Measurements from ENCODE around the gene FAM170A.

Gene FAM170A

DNA sequence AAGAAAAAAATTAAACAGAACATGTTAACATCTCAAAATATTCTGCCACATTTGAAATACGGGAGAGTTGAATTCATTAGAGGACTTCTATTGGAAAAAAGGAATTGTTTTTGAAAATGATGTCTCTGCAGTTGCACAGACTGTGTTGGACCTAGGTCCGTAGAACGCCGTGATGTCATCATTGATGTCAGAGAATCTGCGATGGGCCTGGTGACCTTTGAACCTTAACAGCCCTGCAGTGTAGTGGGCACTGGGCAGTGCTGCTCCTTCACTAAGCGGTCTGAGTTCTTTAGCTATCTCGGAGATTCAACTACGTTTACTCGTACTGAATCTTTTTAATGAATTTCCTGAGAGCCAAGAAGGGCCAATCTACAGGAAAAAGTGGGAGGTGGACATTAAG, at the start of gene FAM170A:
TSS of gene FAM170A (plus strand) at position 220 of the 400 bp plus-strand sequence. CDS start 211 bp downstream, outside the sequence.
- no peak for DNase-seq

- DNase-seq = no peak
These were observed 46.4 kb upstream of the FAM170A start for GRCh38 chr5:119582987-119583386.

GRCh38 chr5:119583684-119584083, 45.7 kb upstream of the FAM170A start:
- no peak for DNase-seq

GRCh38 chr5:119596046-119596445, 33.3 kb upstream of the FAM170A start:
- no peak for DNase-seq

DNA sequence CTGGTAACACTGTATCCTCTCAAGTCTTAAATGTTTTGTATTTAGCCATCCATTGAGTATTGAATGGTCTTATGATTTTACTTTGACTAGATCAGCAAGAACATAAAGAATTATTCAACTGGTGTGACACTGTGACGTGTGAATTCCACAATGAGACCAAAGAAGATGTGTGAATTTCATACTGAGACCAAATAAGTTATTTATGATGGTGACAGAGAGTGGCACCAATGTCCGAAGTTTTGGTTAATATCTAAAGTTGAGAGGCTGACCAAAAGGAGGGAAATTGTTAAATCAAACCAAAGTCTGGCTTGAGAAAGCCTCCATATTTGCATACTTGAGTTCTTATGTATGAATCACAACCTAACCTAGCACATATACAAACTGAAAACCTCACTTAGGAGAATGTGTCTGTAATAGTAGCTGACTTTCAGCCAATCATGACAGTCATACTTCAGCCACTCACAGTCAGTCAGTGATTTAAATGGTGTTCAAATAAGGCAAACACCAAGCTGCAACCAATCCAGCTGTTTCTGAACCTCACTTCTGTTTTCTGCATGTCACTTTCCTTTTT, 31.5 kb upstream of the FAM170A start:
- DNase-seq = no peak

DNA sequence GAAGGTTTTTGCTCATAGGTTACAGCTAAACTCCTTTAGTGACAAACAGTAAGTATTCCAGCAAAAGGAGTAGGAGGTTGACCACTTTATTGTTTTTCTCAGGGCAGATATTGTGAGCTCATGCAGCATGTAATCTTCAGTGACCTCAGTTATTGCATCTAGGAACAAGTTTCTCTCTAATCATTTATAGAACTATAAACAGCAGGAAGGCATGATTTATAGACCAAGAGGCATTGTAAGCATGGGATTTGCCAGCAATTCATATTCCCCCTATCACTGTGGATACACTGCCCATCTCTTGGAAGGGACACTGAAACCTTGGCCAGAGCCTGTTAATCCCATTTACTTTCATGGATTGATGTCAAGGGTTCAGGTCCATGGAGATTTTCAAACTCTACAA, 15.4 kb upstream of the FAM170A start:
- DNase-seq = no peak

- no peak for DNase-seq
These were observed 14.5 kb upstream of the FAM170A start for GRCh38 chr5:119614838-119615237.

DNA sequence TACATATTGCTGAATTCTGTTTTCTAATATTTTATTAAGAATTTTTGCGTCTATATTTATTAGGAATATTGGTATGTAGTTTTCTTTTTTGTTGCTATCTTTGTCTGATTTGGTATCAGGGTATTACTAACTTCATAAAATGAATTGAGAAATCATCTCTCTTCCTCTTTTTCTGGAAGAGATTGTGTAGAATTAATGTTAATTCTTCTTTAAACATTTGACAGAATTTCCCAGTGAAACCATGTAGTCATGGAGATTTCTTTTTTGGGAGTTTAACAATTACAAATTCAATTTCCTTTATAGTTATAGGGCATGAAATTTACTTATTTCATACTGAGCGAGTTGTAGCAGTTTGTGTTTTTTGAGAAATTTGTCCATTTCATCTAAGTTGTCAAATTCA, 3.3 kb upstream of the FAM170A start:
- DNase-seq = peak; percentile 31 to 51

DNA sequence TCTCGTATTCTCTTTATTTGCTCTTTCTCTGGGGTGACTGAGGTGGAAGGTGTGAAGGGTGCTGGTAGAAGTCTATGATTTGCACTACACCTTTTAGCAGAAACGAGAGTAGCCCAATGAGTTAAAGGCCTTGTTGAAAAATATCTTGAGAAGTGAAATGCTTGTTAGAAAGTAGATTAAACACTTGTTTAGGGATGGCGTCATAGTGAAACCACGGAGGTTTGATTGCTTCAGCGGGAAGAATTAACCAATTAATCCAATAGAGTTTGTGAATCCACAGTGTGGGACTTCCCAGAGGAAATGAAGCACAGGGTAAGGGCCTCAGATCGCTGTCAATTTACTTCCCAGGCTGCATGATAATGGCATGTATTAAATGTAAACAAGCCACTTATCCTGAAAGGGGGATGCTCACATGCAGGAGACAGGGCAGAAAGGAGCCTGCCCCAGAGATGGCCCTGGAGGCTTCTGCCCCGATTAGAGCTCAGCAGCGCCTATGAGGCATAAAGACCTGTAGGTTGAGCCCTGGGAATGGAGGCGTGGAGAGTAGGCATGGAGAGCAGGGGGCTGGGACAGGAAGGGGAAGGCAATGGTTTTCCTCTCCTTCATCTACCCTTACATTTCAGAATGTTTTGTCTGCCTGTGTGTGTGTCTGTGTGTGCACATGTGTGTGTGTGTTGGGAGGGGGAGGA, 1.5 kb downstream of the FAM170A start:
- DNase-seq = peak; percentile 8 to 20

DNA sequence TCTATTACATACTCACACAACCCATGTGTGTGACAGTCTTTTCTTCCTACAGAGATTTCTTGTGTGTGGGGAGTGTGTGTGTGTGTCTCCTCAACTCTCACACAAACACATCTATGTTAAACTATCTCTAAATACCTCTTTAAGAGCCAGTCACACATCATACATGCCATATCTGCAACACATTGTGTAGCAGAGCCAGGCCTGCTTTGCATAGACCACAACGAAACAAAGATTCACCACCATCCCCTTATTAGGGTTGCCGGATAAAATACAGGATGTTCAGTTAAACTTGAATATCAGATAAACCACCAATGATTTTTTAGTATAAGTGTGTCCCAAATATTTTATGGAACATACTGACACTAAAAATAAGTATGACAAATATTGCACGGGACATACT, 2.3 kb downstream of the FAM170A start:
- DNase-seq = no peak

DNA sequence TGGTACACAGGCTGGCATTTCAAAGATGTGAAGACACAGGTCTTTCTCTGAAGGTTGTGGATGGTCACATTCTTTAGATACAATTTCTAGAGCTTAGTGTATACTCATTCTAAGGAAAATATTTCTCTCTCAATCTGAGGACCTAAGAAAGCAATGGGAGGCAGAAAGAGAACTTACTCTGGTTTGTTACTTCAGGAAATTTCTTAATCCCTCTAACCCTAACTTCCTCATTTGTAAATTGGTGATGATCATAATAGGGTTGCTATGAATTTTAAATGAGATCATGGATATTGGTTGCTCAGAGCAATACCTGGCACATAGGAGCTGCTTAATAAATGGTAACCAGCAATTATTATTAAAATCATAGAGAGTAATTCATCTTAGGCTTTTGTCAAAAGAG, 22.1 kb downstream of the FAM170A start:
- peak; percentile 48 for DNase-seq

DNA sequence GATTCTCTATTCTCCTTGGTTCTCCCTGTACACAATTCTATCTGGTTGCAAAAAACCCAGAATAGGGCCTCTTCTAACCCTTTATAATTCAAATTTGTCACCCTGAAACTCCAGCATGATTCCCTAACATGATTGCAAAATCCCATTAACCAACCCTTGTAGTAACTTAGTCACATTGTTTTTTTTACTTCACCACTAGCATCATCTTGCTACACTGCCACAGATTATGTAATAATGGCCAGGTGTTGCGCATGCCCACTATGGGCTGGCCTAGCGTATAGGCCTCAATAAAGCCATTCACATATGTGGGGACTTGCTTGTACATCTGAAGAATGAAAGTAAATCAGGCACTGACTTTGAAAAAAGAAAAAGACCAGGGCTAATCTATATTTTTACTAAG, 25.7 kb downstream of the FAM170A start:
- peak; percentile 70 to 79 for DNase-seq

DNA sequence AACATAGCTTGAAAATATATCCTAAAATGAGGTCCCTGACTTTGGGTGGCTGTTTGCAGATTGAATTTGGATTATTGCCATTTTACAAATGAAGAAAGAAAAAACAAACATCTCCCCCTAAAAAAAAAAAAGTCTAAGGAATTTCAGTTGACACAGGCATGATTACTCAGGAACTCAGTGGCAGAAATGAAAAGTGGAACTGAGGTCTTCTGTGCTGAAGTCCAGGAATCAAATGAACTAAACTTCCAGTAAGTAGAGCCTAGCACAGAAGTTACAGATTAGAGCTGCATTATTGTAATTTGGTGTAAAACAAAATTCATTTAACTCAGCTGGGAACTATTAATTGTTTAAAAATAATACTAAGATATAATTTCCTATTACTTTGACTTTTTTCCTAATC, 26.7 kb downstream of the FAM170A start:
- no peak for DNase-seq

DNA sequence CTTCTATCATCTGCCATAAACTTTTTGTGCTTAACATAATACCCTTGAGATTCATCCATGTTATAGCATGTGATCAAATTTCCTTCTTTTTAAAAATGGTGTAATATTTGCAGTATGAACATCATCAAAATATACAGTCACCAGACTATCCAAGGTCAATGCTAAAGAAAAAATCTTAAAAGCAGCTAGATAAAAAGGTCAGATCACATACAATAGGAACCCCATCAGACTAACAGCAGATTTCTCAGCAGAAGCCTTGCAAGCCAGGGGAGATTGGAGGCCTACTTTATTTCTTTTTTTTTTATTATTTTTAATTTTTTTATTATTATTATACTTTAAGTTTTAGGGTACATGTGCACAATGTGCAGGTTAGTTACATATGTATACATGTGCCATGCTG, 37.2 kb downstream of the FAM170A start:
- no peak for DNase-seq

- DNase-seq = no peak
These were observed 49.1 kb downstream of the FAM170A start for GRCh38 chr5:119678351-119679028.

- no peak for DNase-seq
These were observed 50.7 kb downstream of the FAM170A start for GRCh38 chr5:119680080-119680479.

DNA sequence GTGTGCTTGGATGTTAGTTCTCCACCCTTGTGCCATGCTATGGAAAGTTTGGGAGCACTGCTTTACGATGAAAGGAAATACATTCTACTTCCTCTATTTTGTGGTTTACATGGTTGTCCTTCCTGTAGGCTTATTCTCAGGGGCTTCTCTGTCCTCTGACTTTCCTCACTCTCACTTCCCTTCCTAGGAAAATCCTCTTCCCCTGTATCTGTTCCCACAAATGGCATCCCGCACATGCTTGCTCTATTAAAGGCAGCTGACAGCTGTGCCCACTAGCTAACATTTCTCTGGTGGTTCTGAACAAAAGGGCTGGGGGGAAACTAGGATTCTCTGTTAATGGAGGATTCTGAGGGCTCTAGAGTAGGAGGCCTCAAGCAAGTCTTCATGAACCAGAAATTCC, 52.4 kb downstream of the FAM170A start:
- peak in 1 of 2 donors; percentile 4 for DNase-seq

DNA sequence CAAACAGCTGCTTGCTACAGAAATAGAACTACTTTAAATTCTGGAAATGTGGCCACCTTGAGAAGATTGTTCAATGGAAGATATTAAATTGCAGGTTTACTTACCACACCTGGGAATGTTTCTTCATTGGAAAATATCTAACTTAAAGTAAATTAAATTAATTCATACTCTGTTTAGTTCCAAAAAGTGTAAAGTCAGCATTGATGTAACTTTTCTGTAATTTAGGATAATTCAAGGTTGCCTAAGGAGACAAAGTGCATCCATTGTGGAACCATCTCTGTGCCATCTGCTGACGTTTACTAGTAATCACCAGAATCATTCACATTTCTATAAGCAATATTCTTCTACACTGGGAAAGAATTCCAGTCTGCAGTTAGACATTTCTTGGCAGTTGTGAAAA, 53.0 kb downstream of the FAM170A start:
- no peak for DNase-seq
